ENCODE measurements around the gene XPO1.

XPO1 gene

GRCh38 chr2:61433606-61434005, 104.5 kb downstream of the XPO1 start:
- DNase-seq (ENCODE audit: low spot score) = no peak

- no peak for DNase-seq (ENCODE audit: low spot score)
Measured at GRCh38 chr2:61432990-61433389, 105.2 kb downstream of the XPO1 start.

GRCh38 chr2:61431345-61431744, 106.8 kb downstream of the XPO1 start:
- DNase-seq (ENCODE audit: low spot score) = no peak
